ENCODE results near the gene MSI2. TPM values are rescaled to one million over a fixed set of nuclear protein-coding genes. Genes with fewer than 3 reads are reported as not detected.

Gene MSI2
- total and polyA plus RNA-seq, 9 of the 15 experiments (the other 6 are each of a cell fraction or from before 2014, with no cell fraction given) = 4.6 to 61.8 (median 42.4) TPM

- TF ChIP-seq HES1 (IDR thresholded peaks at IDR 0.05; ENCODE audit: low read depth) (no peak), RHOXF2B (CRISPR knock-in tag; conservative IDR thresholded peaks at IDR 0.05) (no peak), ZNF444 (CRISPR knock-in tag; IDR thresholded peaks at IDR 0.05) (no peak), ADNP (tag; IDR thresholded peaks at IDR 0.05) (no peak), PRMT5 (CRISPR knock-in tag; IDR thresholded peaks at IDR 0.05) (no peak), NCOA1 (IDR thresholded peaks at IDR 0.05; ENCODE audit: low read depth) (no peak)
- Histone ChIP-seq H3K27me3 (ENCODE audit: control insufficient read depth in 2 of 2, insufficient read depth in 2 of 2, low read length in 2 of 2) (no peaks in the 10 kb centered on the region), H3K9me1 (ENCODE audit: control insufficient read depth, insufficient read depth, low read length) (peaks cover 4% of the 10 kb centered on the region), H3K4me3 (no peak overlapping the region), H4K20me1 (replicated peaks; ENCODE audit: control insufficient read depth, insufficient read depth, low read length) (peaks cover 14% of the 10 kb centered on the region; the same call in 1 of the 2 replicates), H3K9me3 (replicated peaks; ENCODE audit: control insufficient read depth, insufficient read depth, low read depth, low read length) (no peaks in the 10 kb centered on the region), H3K27ac (ENCODE audit: extremely low read depth, low read depth, low read length) (no peak overlapping the region), H3K4me2 (ENCODE audit: insufficient read depth, low read length) (no peak overlapping the region), H3K9ac (ENCODE audit: insufficient read depth in 1 of 2, low read depth in 2 of 2, low read length in 2 of 2) (no peak overlapping the region), H3K36me3 (ENCODE audit: control insufficient read depth, insufficient read depth, low read length) (0 out of 3 replicates have a peak, but pooled peaks cover 2% of the 10 kb centered on the region), H3K79me2 (ENCODE audit: control insufficient read depth, insufficient read depth, low read length) (peaks cover 3% of the 10 kb centered on the region; the same call in 1 of the 3 replicates), H2AFZ (ENCODE audit: low read depth, low read length) (no peak overlapping the region), H3K4me1 (replicated peaks in 1 of 2; ENCODE audit: control insufficient read depth in 2 of 2, insufficient read depth in 2 of 2, low read length in 2 of 2) (0 out of 5 replicates have a peak, but pooled peaks cover 0 to under 1% of the 10 kb centered on the region in 2 experiments)
- POLR2A ChIA-PET = interaction anchor here (0.6 to 1.7 kb wide), 3 partner anchors 12 to 833 kb away, joined by 3 read pairs; no protein-coding TSS in a partner anchor
- no TSS peak for BruUV-seq (replicated peaks)
- no peak for FAIRE-seq
- in situ Hi-C loops (cut with MboI) = no loop called here
- DNase-seq (ENCODE audit: extremely low read depth in 1 of 4, low spot score in 3 of 4) = no peak
- 93% methylated on average over 6 of the region's 6 CpGs for WGBS (ENCODE audit: insufficient coverage, low coverage, missing lambda C conversion rate)
- ATAC-seq = no peak
- intact Hi-C loops (cut with micrococcal nuclease) = no loop called here
- CTCF ChIA-PET (ENCODE audit: low intra/inter-chr PET ratio) = no interaction called here
Observed at GRCh38 chr17:57318913-57319312, 62.6 kb downstream of the MSI2 start.

Measured in K562 (cell line).